Activated effector memory CD4-positive, alpha-beta T cell treated with Interleukin-2 at 50 U/mL for 16 hours (primary cell): ENCODE measurements around the gene MINDY4B.

Experiments
- DNase-seq: peaks from one replicate; pipeline ENCODE4 v3.0.0-alpha.2; 2020

Gene MINDY4B

GRCh38 chr3:150843241-150843640, 62.0 kb downstream of the MINDY4B start:
- no peak for DNase-seq

GRCh38 chr3:150840802-150841515, 64.3 kb downstream of the MINDY4B start:
- DNase-seq, result no peak

GRCh38 chr3:150830745-150831144, 74.5 kb downstream of the MINDY4B start:
- no peak for DNase-seq

- DNase-seq, result no peak
Measured at GRCh38 chr3:150830094-150830681, 75.1 kb downstream of the MINDY4B start.

DNA sequence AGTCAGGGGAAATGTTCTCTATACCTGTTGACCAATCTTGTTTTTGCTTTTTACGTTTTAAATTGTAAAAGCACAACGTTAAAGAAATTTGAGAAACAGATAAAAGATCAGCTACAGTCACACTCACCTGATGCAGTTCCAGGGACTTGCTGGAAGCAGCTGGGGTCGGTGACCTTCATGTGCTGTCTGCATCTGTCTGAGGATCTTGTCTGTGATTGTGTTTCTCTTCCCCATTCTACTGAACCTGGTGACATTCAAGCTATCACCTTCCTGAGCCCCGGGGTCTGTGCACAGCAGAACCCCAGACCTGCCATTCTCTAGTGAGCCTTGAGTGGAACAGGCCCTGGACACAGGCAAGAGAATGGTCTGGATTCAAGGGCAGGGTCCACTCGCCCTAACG, 75.8 kb downstream of the MINDY4B start:
- DNase-seq, result no peak

DNA sequence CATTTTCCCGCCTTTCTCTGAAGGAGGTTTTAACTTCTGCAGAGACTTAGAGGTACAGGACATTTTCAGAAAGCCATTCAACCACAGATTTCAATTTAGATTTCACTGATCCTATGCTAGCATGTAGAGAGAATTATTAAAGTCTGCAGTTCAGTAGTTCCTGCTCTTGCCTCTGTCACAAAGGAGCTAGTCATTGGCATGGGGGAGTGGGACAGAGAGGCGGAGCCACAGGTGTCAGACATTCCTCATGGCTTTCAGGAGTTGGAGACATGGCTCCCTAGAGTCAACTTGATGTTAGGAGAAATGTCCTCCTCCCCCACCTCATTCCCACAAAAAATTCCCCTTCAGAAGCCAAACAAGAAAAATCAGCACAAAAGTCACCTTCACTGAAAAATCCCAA, 76.2 kb downstream of the MINDY4B start:
- no peak for DNase-seq

GRCh38 chr3:150828261-150828660, 77.0 kb downstream of the MINDY4B start:
- DNase-seq, result no peak

- no peak for DNase-seq
Measured at GRCh38 chr3:150826466-150827282, 78.6 kb downstream of the MINDY4B start.

DNA sequence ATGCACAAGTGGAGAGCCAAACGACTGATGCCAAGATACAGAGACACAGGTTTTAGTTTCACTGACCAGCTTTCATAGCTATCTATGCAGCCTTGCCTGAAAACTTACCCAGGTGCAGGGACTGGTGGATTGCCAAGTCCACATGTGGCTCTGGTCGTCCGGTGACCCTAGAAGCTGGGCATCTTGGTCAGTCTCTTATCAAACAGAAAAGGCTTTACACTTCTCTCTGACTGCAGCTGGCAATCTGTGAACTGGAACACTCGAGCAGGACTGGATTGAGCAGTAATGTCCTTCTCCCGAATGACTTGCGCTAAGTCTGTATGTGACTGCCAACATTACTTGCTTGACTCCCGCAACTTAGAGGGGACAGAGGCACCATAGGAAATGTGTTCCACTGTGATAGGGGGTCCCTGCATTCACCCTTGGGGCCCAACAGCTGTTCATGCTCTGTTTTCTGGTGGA, 79.3 kb downstream of the MINDY4B start:
- DNase-seq, result no peak

GRCh38 chr3:150825192-150825915, 79.9 kb downstream of the MINDY4B start:
- DNase-seq, result no peak

DNA sequence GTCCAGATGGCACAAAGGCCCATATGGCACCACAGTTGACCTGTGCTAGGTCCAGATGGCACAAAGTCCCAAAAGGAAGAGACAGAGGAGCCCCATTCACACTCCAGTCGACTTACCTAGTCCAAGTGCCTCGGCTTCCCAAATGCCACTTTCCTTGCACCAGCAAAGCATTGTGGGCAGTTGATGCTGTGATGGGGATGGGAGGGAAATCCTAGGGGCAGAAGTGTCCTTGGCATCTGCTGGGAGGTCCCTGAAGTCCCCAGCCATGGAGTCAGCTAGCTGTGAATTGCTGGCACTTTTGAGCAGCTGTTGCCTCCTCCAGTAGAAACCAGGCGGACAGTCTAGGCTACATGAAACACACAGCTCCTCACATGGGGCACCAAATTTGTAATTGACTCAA, 82.0 kb downstream of the MINDY4B start:
- DNase-seq, result no peak

DNA sequence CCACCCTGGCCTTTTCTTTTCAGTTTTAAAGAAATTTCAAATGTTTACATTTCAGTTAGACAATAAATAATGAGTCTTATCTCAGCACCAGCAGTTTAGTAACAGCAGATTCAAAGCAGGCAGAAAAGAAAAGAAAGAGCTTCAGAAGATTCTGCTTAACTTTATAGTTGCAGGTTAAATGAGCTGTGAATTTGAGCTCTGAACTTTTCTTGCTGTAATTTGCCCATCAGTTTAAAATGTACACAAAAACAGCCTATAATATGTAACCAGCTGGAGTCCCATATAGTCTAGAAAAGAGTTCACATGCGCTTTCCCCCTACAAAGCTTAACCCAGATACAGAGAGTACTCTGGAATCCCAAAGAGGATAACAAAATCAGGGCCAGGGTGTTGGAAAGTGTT, 82.6 kb downstream of the MINDY4B start:
- no peak for DNase-seq
